ENCODE results near the gene RBM34. TPM values are rescaled to one million over a fixed set of nuclear protein-coding genes. Genes with fewer than 3 reads are reported as not detected.

The RBM34 gene, protein sequence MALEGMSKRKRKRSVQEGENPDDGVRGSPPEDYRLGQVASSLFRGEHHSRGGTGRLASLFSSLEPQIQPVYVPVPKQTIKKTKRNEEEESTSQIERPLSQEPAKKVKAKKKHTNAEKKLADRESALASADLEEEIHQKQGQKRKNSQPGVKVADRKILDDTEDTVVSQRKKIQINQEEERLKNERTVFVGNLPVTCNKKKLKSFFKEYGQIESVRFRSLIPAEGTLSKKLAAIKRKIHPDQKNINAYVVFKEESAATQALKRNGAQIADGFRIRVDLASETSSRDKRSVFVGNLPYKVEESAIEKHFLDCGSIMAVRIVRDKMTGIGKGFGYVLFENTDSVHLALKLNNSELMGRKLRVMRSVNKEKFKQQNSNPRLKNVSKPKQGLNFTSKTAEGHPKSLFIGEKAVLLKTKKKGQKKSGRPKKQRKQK
- 37.5 and 39.3 TPM in 2 replicates for total RNA-seq

DNA sequence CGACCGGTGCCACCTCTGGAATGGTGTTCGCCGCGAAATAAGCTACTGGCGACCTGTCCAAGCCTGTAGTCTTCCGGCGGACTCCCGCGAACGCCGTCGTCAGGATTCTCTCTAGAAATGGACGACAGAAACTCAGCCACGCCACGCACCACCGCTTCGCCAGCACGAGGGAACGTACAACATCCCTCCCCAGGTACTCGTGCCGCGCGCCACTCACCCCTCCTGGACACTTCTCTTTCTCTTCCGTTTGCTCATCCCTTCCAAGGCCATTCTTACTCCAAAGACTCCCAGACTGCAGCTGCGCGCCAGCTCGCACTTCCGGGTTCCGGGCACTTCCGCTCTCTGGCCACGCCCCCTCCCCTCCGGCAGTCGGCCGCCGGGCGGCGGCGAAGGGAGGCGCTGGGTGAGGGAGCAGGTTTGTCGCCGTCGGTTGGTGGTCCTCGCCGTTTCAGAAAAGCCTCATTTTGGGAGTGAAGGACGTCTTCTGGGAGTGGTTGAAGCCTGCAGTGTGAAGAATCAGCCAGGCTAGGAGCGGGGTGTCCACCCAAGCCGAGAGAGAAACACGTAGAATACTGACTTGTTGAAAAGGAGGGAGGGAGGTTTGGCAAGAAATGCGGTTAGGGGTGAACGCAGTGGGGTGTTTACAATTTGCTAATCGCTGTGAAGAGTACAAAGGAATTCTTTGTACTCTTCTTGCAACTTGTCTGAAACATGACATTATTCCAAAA, at the start of gene RBM34:
Gene RBM34, minus strand, starts transcription at position 294 of the 728 bp plus-strand sequence. Its CDS starts 24 bp downstream, at position 270.

DNA sequence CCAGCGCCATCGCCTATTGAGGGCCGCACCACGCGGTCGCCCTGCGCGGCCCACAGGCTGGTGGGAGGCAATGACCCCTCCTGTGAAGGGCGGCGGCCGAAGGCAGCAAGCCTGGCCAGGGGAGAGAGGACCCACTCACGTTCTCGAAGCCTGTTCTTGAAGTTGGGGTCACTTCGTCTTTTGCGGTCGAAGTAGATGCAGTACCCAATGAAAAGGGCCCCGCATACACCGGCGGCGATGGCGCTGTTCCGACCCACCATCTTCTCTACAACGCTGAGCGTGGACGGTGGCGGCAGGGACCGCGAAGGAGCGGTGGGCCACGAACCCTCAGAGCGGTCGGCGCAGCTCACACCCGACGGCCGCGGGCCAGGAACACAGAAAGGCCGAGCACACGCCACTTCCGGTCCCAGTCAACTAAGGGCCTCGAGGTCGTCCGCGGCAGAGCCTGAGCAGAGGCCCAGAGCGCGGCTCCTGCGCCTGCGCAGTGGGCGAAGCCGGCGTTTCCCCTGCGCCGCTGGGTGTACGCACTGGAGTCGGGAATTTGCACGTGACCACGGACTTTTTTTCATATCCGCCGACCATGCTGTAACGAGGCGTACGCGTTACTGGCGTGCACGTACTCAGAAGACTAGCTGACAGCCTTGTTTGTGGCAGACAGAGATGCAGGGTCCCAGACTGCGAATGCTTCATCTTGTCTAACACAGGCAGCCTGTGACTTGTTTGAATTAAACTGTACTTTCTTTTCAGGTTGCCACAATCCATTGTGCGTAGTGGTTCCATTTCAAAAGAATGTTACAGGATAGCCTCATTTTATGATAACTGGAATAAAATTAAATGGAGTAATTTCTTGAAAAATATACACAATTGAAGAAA, 32.4 kb downstream of the RBM34 start, which contains the start of gene TOMM20:
Gene TOMM20, minus strand, starts transcription at position 382 of the 873 bp plus-strand sequence. Its CDS starts 122 bp downstream, at position 260.

Small RNA genes within 50 kb of the gene (small RNA-seq; reads per million reads assigned to genes)
- gene AL732292.1, result not detected
- gene MIR4753, result 0.43 reads per million, percentile 21 among the genes with 10 or more reads in this experiment
- gene SNORA14B, result 134 reads per million, percentile 98 among the genes with 10 or more reads in this experiment

Other genes with a start within 250 kb of the RBM34 start
- 64.4 and 75.0 TPM in 2 replicates for gene TOMM20, start 32.4 kb downstream of the RBM34 start, total RNA-seq
- gene ARID4B, start 166.9 kb upstream of the RBM34 start, total RNA-seq, result 18.9 and 42.4 TPM in 2 replicates
- 22.4 and 32.4 TPM in 2 replicates for gene GGPS1, start 167.3 kb upstream of the RBM34 start, total RNA-seq
- gene TBCE, start 206.2 kb upstream of the RBM34 start, total RNA-seq, result 15.3 and 19.2 TPM in 2 replicates

Data from placental epithelial cell (primary cell).